Activated CD8-positive, alpha-beta T cell treated with anti-CD3 and anti-CD28 coated beads for 36 hours (primary cell): ENCODE data around the gene FXYD2. TPM values are rescaled to one million over a fixed set of nuclear protein-coding genes. Genes with fewer than 3 reads are reported as not detected.
A peak's percentile ranks its signal among the peaks of the same experiment; 100 is the strongest.

Experiments
- ATAC-seq: fragments of 200-7000 bp; cut with Tn5 transposase; one replicate; pipeline ENCODE4 v1.10.0; 2021; ENCODE audit warnings: mild to moderate bottlenecking, moderate library complexity
- CTCF ChIA-PET: fragments of 350-600 bp; sonication (Branson Sonifier 250); formaldehyde crosslinking; loops from one replicate; lab custom pipeline; 2021; ENCODE audit warnings: antibody characterized with exemption; lab: Charles Lee
- POLR2A ChIA-PET: fragments of 350-600 bp; sonication (Branson Sonifier 250); formaldehyde crosslinking; loops from one replicate; lab custom pipeline; 2021; ENCODE audit warnings: antibody characterized with exemption; lab: Charles Lee
- DNase-seq: peaks from one replicate; pipeline ENCODE4 v3.0.0-alpha.2; 2020
- H3K27ac Mint-ChIP-seq: one replicate; pipeline ENCODE4 v1.8.0; 2021; ENCODE audit warnings: mild to moderate bottlenecking, mixed read lengths
- H3K27me3 Mint-ChIP-seq: one replicate; pipeline ENCODE4 v1.8.0; 2021; ENCODE audit warnings: mixed read lengths
- H3K36me3 Mint-ChIP-seq: one replicate; pipeline ENCODE4 v1.8.0; 2021; ENCODE audit warnings: low read depth, mixed read lengths
- H3K4me1 Mint-ChIP-seq: one replicate; pipeline ENCODE4 v1.8.0; 2021; ENCODE audit warnings: low read depth, mixed read lengths
- H3K4me3 Mint-ChIP-seq: one replicate; pipeline ENCODE4 v1.8.0; 2021; ENCODE audit warnings: mild to moderate bottlenecking, moderate library complexity, mixed read lengths
- H3K9me3 Mint-ChIP-seq: one replicate; pipeline ENCODE4 v1.8.0; 2021; ENCODE audit warnings: mixed read lengths
- CTCF ChIP-seq: fragments of 200-600 bp; IDR thresholded peaks from one replicate; pipeline ENCODE4 v1.8.0; 2022; ENCODE audit warnings: antibody characterized with exemption, mild to moderate bottlenecking
- intact Hi-C: fragments of 100-400 bp; cut with micrococcal nuclease; formaldehyde crosslinking; loops from one replicate; pipeline ENCODE4 v1.10.0; 2022
- total RNA-seq, 2 experiments: library from RNA; stranded (reverse); gene quantifications; one replicate each; pipeline ENCODE4 v1.2.3, GENCODE V29; 2021

The FXYD2 gene
- total RNA-seq, 2 experiments from 2014 or later = 6.7 to 7.2 TPM

- POLR2A ChIA-PET = interaction anchor here (1.4 to 2.0 kb wide), 5 partner anchors 12 to 223 kb away, joined by 3 to 11 read pairs (median 7); no protein-coding TSS in a partner anchor
- Mint-ChIP-seq H3K4me3 (peak overlapping the region; percentile 42), H3K27me3 (no peaks in the 10 kb centered on the region), H3K4me1 (peaks cover 68% of the 10 kb centered on the region), H3K9me3 (no peaks in the 10 kb centered on the region), H3K36me3 (no peaks in the 10 kb centered on the region), H3K27ac (peak overlapping the region; percentile 77)
- DNase-seq = peak; percentile 97
- CTCF ChIA-PET = interaction anchor here (1.1 to 15.2 kb wide), 9 partner anchors 8 to 224 kb away, joined by 3 to 188 read pairs (median 5); no protein-coding TSS in a partner anchor
- ATAC-seq = peak; percentile 89
- intact Hi-C loops = no loop called here
- no peak for TF ChIP-seq CTCF
Measured at GRCh38 chr11:117828611-117829368, 4.2 kb upstream of the FXYD2 start.

- ATAC-seq = peak; percentile 10
- intact Hi-C loops = no loop called here
- Mint-ChIP-seq H3K4me1 (peaks cover 78% of the 10 kb centered on the region), H3K36me3 (no peaks in the 10 kb centered on the region), H3K27ac (peak overlapping the region; percentile 77), H3K27me3 (no peaks in the 10 kb centered on the region), H3K9me3 (no peaks in the 10 kb centered on the region), H3K4me3 (peak overlapping the region; percentile 42)
- ChIA-PET POLR2A (interaction anchor here (0.6 to 2.0 kb wide), 6 partner anchors 11 to 224 kb away, joined by 3 to 11 read pairs (median 6); no protein-coding TSS in a partner anchor), CTCF (interaction anchor here (1.1 to 15.2 kb wide), 8 partner anchors 9 to 225 kb away, joined by 3 to 188 read pairs (median 22); no protein-coding TSS in a partner anchor)
- TF ChIP-seq CTCF = no peak
- DNase-seq = peak; percentile 57
Measured at GRCh38 chr11:117827521-117828511, 3.3 kb upstream of the FXYD2 start.

- Mint-ChIP-seq H3K36me3 (no peaks in the 10 kb centered on the region), H3K9me3 (no peaks in the 10 kb centered on the region), H3K4me3 (no peak overlapping the region), H3K27ac (no peak overlapping the region), H3K27me3 (no peaks in the 10 kb centered on the region), H3K4me1 (peaks cover 88% of the 10 kb centered on the region)
- no peak for TF ChIP-seq CTCF
- DNase-seq (peak; percentile 0), ATAC-seq (no peak)
- ChIA-PET POLR2A (interaction anchor here (1.0 to 3.9 kb wide), 2 partner anchors 12 to 161 kb away, joined by 3 to 18 read pairs; no protein-coding TSS in a partner anchor), CTCF (interaction anchor here (1.3 to 15.2 kb wide), 5 partner anchors 11 to 226 kb away, joined by 5 to 188 read pairs (median 40); no protein-coding TSS in a partner anchor)
- intact Hi-C loops = no loop called here
Measured at GRCh38 chr11:117826832-117827231, 2.3 kb upstream of the FXYD2 start.

GRCh38 chr11:117826190-117826570, 1.6 kb upstream of the FXYD2 start:
- Mint-ChIP-seq H3K27ac (peak overlapping the region; percentile 22), H3K4me3 (no peak overlapping the region), H3K9me3 (no peaks in the 10 kb centered on the region), H3K27me3 (no peaks in the 10 kb centered on the region), H3K4me1 (peaks cover 91% of the 10 kb centered on the region), H3K36me3 (no peaks in the 10 kb centered on the region)
- POLR2A ChIA-PET = interaction anchor here (0.6 to 3.9 kb wide), 4 partner anchors 11 to 161 kb away, joined by 3 to 18 read pairs (median 4); no protein-coding TSS in a partner anchor
- intact Hi-C loops = no loop called here
- DNase-seq = no peak
- ATAC-seq = no peak
- no peak for TF ChIP-seq CTCF
- CTCF ChIA-PET = interaction anchor here (1.3 to 15.2 kb wide), 4 partner anchors 10 to 227 kb away, joined by 5 to 188 read pairs (median 40); no protein-coding TSS in a partner anchor
